Parathyroid adenoma (tissue), 2 donors: ENCODE measurements around the gene PHACTR2.
"Not testable (repeated sequence)": the region's sequence is repeated elsewhere in the genome, so short reads cannot be mapped to it uniquely, and the experiment has no call there.

Experiments
- H2AFZ ChIP-seq: fragments of 300-600 bp; sonication (generic); one replicate; pipeline ENCODE4 v1.7.0; 2017; ENCODE audit warnings: antibody characterized with exemption, mild to moderate bottlenecking
- H3K27ac ChIP-seq: fragments of 300-600 bp; sonication (generic); one replicate; pipeline ENCODE4 v1.7.0; 2017
- H3K27me3 ChIP-seq: fragments of 300-600 bp; sonication (generic); one replicate; pipeline ENCODE4 v1.7.0; 2017; ENCODE audit warnings: low read length; ENCODE audit not compliant: control insufficient read depth, insufficient read depth
- H3K36me3 ChIP-seq: fragments of 300-600 bp; sonication (generic); one replicate; pipeline ENCODE4 v1.7.0; 2017; ENCODE audit warnings: low read length; ENCODE audit not compliant: control insufficient read depth, insufficient read depth
- H3K4me1 ChIP-seq: fragments of 300-600 bp; sonication (generic); one replicate; pipeline ENCODE4 v1.7.0; 2017; ENCODE audit warnings: control low read depth
- H3K4me2 ChIP-seq: fragments of 300-600 bp; sonication (generic); one replicate; pipeline ENCODE4 v1.7.0; 2017; ENCODE audit warnings: low read length
- H3K4me3 ChIP-seq: fragments of 300-600 bp; sonication (generic); one replicate; pipeline ENCODE4 v1.7.0; 2017; ENCODE audit warnings: low read depth, low read length
- H3K79me2 ChIP-seq: fragments of 300-600 bp; sonication (generic); one replicate; pipeline ENCODE4 v1.7.0; 2017; ENCODE audit warnings: control low read depth
- H3K9ac ChIP-seq: fragments of 300-600 bp; sonication (generic); one replicate; pipeline ENCODE4 v1.7.0; 2017; ENCODE audit warnings: mild to moderate bottlenecking
- H3K9me3 ChIP-seq: fragments of 300-600 bp; sonication (generic); one replicate; pipeline ENCODE4 v1.7.0; 2017; ENCODE audit warnings: low read length; ENCODE audit not compliant: control insufficient read depth
- CTCF ChIP-seq: fragments of 300-600 bp; sonication (generic); IDR thresholded peaks from one replicate; pipeline ENCODE4 v1.7.0; 2017; ENCODE audit warnings: antibody characterized with exemption, mild to moderate bottlenecking
- donor health status: primary hyperparathyroidism.

PHACTR2 gene

DNA sequence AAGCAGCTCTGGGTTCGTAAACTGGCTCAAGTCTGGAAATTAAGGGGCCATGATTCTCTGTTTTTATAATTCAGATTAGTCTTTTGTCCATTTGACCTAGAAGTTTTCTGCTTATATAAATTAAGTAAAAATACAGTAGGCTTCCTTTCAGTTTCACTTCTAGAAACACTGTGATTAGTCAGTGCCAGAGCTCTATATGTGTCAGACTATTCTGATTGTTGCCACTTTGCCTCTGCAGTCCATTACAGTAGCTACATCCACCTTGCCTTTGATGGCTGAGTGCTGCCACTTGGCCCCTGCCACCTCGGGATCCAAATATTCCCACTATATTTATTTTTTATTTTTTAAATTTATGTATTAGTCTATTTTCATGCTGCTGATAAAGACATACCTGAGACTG lies 194.4 kb downstream of the PHACTR2 start:
- no peak overlapping the region for H3K4me3 ChIP-seq
- no peak overlapping the region for H3K27ac ChIP-seq
- no peaks in the 10 kb centered on the region for H3K9me3 ChIP-seq
- H3K4me1 ChIP-seq: no peaks in the 10 kb centered on the region
- no peak overlapping the region for H2AFZ ChIP-seq
- no peak overlapping the region for H3K9ac ChIP-seq
- H3K36me3 ChIP-seq: no peaks in the 10 kb centered on the region
- TF ChIP-seq CTCF: no peak
- H3K27me3 ChIP-seq: no peaks in the 10 kb centered on the region
- H3K79me2 ChIP-seq: no peaks in the 10 kb centered on the region
- H3K4me2 ChIP-seq: no peak overlapping the region

- not testable (repeated sequence) for H3K4me2 ChIP-seq, H3K27me3 ChIP-seq, H3K36me3 ChIP-seq, H3K79me2 ChIP-seq, H3K27ac ChIP-seq, H3K4me1 ChIP-seq, H3K9ac ChIP-seq, H3K4me3 ChIP-seq, H3K9me3 ChIP-seq, H2AFZ ChIP-seq
These were observed 195.8 kb downstream of the PHACTR2 start for GRCh38 chr6:143873600-143873999.

DNA sequence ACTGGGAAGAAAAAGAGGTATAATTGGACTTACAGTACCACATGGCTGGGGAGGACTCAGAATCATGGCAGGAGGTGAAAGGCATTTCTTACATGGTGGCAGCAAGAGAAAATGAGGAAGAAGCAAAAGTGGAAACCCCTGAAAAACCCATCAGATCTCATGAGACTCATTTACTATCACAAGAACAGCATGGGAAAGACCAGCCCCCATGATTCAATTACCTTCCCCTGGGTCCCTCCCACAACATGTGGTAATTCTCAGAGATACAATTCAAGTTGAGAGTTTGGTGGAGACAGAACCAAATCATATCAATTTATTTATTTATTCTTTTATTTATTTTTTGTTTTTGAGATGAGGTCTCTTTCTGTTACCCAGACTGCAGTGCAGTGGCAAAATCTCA lies 196.7 kb downstream of the PHACTR2 start:
- not testable (repeated sequence) for H3K27me3 ChIP-seq, H3K9me3 ChIP-seq, H3K4me2 ChIP-seq, H2AFZ ChIP-seq, H3K79me2 ChIP-seq, H3K4me1 ChIP-seq, H3K4me3 ChIP-seq, H3K27ac ChIP-seq, H3K9ac ChIP-seq, H3K36me3 ChIP-seq

- no peaks in the 10 kb centered on the region for H3K9me3 ChIP-seq
- H3K27ac ChIP-seq: no peak overlapping the region
- H3K9ac ChIP-seq: no peak overlapping the region
- H3K4me1 ChIP-seq: no peaks in the 10 kb centered on the region
- no peak overlapping the region for H3K4me2 ChIP-seq
- no peaks in the 10 kb centered on the region for H3K27me3 ChIP-seq
- H3K36me3 ChIP-seq: no peaks in the 10 kb centered on the region
- no peak overlapping the region for H2AFZ ChIP-seq
- no peak overlapping the region for H3K4me3 ChIP-seq
- no peaks in the 10 kb centered on the region for H3K79me2 ChIP-seq
- no peak for TF ChIP-seq CTCF
These were observed 200.0 kb downstream of the PHACTR2 start for GRCh38 chr6:143877584-143878271.

GRCh38 chr6:143878272-143878760 lies 200.6 kb downstream of the PHACTR2 start:
- no peak for TF ChIP-seq CTCF
- Histone ChIP-seq H3K9ac (no peak overlapping the region), H3K4me3 (no peak overlapping the region), H3K36me3 (no peaks in the 10 kb centered on the region), H3K27me3 (no peaks in the 10 kb centered on the region), H3K4me1 (no peaks in the 10 kb centered on the region), H3K27ac (no peak overlapping the region), H3K4me2 (no peak overlapping the region), H3K79me2 (no peaks in the 10 kb centered on the region), H2AFZ (no peak overlapping the region), H3K9me3 (no peaks in the 10 kb centered on the region)

- no peaks in the 10 kb centered on the region for H3K4me1 ChIP-seq
- no peaks in the 10 kb centered on the region for H3K9me3 ChIP-seq
- H3K4me2 ChIP-seq: no peak overlapping the region
- no peak for TF ChIP-seq CTCF
- no peaks in the 10 kb centered on the region for H3K27me3 ChIP-seq
- H3K79me2 ChIP-seq: no peaks in the 10 kb centered on the region
- no peak overlapping the region for H3K9ac ChIP-seq
- no peak overlapping the region for H3K4me3 ChIP-seq
- H2AFZ ChIP-seq: no peak overlapping the region
- H3K36me3 ChIP-seq: no peaks in the 10 kb centered on the region
- no peak overlapping the region for H3K27ac ChIP-seq
These were observed 202.6 kb downstream of the PHACTR2 start for GRCh38 chr6:143880412-143880811.
